ENCODE results near the gene PDPK1.

DNA sequence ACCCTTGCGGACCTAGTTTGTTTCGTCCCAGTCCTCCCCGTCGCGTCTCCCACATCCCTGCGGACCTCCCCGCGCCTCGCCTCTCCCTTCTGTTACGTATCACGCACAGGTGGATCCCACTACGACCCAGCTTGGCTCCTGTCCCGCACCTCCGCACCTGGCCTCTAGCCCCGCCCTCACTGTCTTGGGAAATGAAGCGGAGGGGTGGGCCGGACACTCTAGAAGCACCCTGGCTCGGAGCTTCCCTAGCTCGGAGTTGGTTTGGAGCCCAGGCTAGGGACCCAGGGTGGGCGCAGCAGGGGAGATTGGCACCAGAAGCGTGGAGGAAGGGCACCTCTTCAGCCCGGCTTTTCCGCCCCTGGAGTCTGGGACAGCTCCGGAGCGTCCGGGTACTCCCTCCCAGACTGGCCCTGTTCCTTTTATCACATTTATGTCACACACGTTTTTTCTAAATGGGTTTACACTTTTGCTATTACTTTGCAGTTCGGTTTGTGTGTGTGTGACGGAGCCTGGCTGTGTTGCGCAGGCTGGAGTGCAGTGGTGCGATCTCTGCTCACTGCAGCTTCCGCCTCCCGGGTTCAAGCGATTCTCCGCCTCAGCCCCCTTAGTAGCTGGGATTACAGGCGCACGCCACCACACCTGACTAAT, 5.2 kb upstream of the PDPK1 start:
- TF ChIP-seq, protein P1, sequence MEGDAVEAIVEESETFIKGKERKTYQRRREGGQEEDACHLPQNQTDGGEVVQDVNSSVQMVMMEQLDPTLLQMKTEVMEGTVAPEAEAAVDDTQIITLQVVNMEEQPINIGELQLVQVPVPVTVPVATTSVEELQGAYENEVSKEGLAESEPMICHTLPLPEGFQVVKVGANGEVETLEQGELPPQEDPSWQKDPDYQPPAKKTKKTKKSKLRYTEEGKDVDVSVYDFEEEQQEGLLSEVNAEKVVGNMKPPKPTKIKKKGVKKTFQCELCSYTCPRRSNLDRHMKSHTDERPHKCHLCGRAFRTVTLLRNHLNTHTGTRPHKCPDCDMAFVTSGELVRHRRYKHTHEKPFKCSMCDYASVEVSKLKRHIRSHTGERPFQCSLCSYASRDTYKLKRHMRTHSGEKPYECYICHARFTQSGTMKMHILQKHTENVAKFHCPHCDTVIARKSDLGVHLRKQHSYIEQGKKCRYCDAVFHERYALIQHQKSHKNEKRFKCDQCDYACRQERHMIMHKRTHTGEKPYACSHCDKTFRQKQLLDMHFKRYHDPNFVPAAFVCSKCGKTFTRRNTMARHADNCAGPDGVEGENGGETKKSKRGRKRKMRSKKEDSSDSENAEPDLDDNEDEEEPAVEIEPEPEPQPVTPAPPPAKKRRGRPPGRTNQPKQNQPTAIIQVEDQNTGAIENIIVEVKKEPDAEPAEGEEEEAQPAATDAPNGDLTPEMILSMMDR (IDR thresholded peaks at IDR 0.05 in 8 of 11, conservative IDR thresholded peaks at IDR 0.05 in 3 of 11), result no peak
- TF ChIP-seq POLR2AphosphoS5 (IDR thresholded peaks at IDR 0.05), result peak; percentile 75 to 86 (median 82)
- TF ChIP-seq POLR2A (IDR thresholded peaks at IDR 0.05), result no peak

Data from spleen (tissue), 7 donors.